WERI-Rb-1 (cell line): ENCODE data around the gene SHOC1.
"Not testable (repeated sequence)": the region's sequence is repeated elsewhere in the genome, so short reads cannot be mapped to it uniquely, and the experiment has no call there.

ENCODE experiments used
- DNase-seq: peaks from one replicate; pipeline ENCODE4 v3.0.0-alpha.2; 2020
- H3K27ac ChIP-seq: fragments of 250-450 bp; sonication (Bioruptor Pico); 2 replicates; pipeline ENCODE4 v1.5.1; 2020; ENCODE audit warnings: mild to moderate bottlenecking, moderate library complexity
- H3K27me3 ChIP-seq: fragments of 250-450 bp; sonication (Bioruptor Pico); 2 replicates; pipeline ENCODE4 v1.5.1; 2021; ENCODE audit warnings: mild to moderate bottlenecking, low read depth, moderate library complexity; ENCODE audit not compliant: insufficient read depth, severe bottlenecking
- H3K36me3 ChIP-seq: fragments of 250-450 bp; sonication (Bioruptor Pico); 2 replicates; pipeline ENCODE4 v1.5.1; 2020; ENCODE audit warnings: mild to moderate bottlenecking, moderate library complexity
- H3K4me3 ChIP-seq: 2 replicates; pipeline ENCODE4 v1.5.1; 2011; ENCODE audit warnings: low read depth, mild to moderate bottlenecking, control low read depth, low read length
- H3K9me3 ChIP-seq: fragments of 250-450 bp; sonication (Bioruptor Pico); 2 replicates; pipeline ENCODE4 v1.5.1; 2021; ENCODE audit warnings: mild to moderate bottlenecking, moderate library complexity; ENCODE audit not compliant: severe bottlenecking
- TF ChIP-seq, protein P1 (sequence below): IDR thresholded peaks from 2 replicates; pipeline ENCODE4 v1.5.1; 2011; ENCODE audit warnings: low read depth, mild to moderate bottlenecking, control low read depth, inconsistent platforms, low read length

SHOC1 gene

GRCh38 chr9:111804636-111805035 lies 9.9 kb upstream of the SHOC1 start:
- Histone ChIP-seq H3K36me3 (no peaks in the 10 kb centered on the region), H3K27me3 (no peaks in the 10 kb centered on the region), H3K9me3 (no peaks in the 10 kb centered on the region), H3K27ac (no peak overlapping the region), H3K4me3 (no peak overlapping the region)
- no peak for DNase-seq
- TF ChIP-seq, protein P1, sequence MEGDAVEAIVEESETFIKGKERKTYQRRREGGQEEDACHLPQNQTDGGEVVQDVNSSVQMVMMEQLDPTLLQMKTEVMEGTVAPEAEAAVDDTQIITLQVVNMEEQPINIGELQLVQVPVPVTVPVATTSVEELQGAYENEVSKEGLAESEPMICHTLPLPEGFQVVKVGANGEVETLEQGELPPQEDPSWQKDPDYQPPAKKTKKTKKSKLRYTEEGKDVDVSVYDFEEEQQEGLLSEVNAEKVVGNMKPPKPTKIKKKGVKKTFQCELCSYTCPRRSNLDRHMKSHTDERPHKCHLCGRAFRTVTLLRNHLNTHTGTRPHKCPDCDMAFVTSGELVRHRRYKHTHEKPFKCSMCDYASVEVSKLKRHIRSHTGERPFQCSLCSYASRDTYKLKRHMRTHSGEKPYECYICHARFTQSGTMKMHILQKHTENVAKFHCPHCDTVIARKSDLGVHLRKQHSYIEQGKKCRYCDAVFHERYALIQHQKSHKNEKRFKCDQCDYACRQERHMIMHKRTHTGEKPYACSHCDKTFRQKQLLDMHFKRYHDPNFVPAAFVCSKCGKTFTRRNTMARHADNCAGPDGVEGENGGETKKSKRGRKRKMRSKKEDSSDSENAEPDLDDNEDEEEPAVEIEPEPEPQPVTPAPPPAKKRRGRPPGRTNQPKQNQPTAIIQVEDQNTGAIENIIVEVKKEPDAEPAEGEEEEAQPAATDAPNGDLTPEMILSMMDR: no peak

GRCh38 chr9:111803924-111804323 lies 9.2 kb upstream of the SHOC1 start:
- no peak for DNase-seq
- TF ChIP-seq, protein P1: no peak
- Histone ChIP-seq H3K27me3 (no peaks in the 10 kb centered on the region), H3K27ac (no peak overlapping the region), H3K9me3 (no peaks in the 10 kb centered on the region), H3K4me3 (no peak overlapping the region), H3K36me3 (no peaks in the 10 kb centered on the region)

GRCh38 chr9:111799915-111800526 lies 5.3 kb upstream of the SHOC1 start:
- Histone ChIP-seq H3K27ac (no peak overlapping the region), H3K27me3 (no peaks in the 10 kb centered on the region), H3K4me3 (no peak overlapping the region), H3K9me3 (no peaks in the 10 kb centered on the region), H3K36me3 (no peaks in the 10 kb centered on the region)
- TF ChIP-seq, protein P1: no peak
- no peak for DNase-seq

DNA sequence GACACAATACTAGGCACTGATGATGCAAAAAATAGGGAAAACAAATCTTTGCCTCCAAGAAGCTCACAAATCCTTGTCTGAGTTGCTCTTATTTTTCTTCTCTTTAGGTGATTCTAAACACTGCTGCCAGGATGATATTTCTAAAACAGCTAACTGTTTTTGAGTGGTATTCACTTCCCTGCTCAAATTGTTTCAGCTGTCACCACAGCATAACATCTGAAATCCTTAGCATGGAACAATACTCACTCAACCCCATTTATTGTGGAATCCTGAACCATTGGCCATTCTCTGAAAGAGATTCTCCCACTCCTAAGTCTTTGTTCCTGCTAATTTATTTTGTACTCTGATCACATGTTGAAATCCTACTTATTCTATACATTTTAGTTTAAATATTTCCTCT lies 4.8 kb upstream of the SHOC1 start:
- Histone ChIP-seq H3K27ac (no peak overlapping the region), H3K4me3 (no peak overlapping the region), H3K36me3 (no peaks in the 10 kb centered on the region), H3K9me3 (no peaks in the 10 kb centered on the region), H3K27me3 (no peaks in the 10 kb centered on the region)
- DNase-seq: no peak
- TF ChIP-seq, protein P1: no peak

GRCh38 chr9:111798786-111799185 lies 4.0 kb upstream of the SHOC1 start:
- Histone ChIP-seq H3K9me3 (no peaks in the 10 kb centered on the region), H3K4me3 (no peak overlapping the region), H3K27me3 (no peaks in the 10 kb centered on the region), H3K36me3 (no peaks in the 10 kb centered on the region), H3K27ac (no peak overlapping the region)
- TF ChIP-seq, protein P1: no peak
- no peak for DNase-seq

- no peak overlapping the region for H3K27ac ChIP-seq
Observed at GRCh38 chr9:111795557-111795839, 761 bp upstream of the SHOC1 start.

DNA sequence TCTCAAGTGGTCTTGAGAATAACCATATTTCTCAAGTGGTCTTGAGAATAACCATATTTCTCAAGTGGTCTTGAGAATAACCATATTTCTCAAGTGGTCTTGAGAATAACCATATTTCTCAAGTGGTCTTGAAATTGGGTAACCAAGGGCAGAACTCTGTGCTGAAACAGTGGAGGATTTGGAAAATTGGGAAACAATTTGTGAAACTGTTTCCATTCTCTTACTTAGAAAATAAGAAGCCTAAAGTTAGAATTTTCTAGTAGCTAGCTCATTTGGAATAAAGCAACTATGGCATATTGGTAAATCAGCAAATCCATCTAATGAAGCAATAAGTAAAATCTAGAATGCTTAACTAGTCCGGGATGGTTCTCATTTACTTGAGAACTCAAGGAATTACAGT lies 2.9 kb downstream of the SHOC1 start:
- not testable (repeated sequence) for DNase-seq

More at GRCh38 chr9:111795557-111795839, 761 bp upstream of the SHOC1 start:
- Histone ChIP-seq H3K9me3 (no peaks in the 10 kb centered on the region), H3K36me3 (no peaks in the 10 kb centered on the region), H3K4me3 (no peak overlapping the region), H3K27me3 (no peaks in the 10 kb centered on the region)
- TF ChIP-seq, protein P1: no peak
- no peak for DNase-seq

More for the DNA sequence above, 2.9 kb downstream of the SHOC1 start:
- not testable (repeated sequence) for H3K4me3 ChIP-seq, H3K9me3 ChIP-seq, H3K36me3 ChIP-seq, H3K27me3 ChIP-seq, H3K27ac ChIP-seq
